IMR-90 (cell line): ENCODE data around the gene MEIS1. TPM values are rescaled to one million over a fixed set of nuclear protein-coding genes. Genes with fewer than 3 reads are reported as not detected.

Source experiments
- BHLHE40 ChIP-seq: fragments of 150-350 bp; IDR thresholded peaks from 2 replicates; pipeline ENCODE4 v1.6.1; 2016; ENCODE audit warnings: mild to moderate bottlenecking, low read depth, low read length
- CHD1 ChIP-seq: IDR thresholded peaks from 2 replicates; pipeline ENCODE4 v1.6.1; 2012; ENCODE audit warnings: low read depth, low read length, improper control_type of control experiment
- MAFK ChIP-seq: IDR thresholded peaks from 2 replicates; pipeline ENCODE4 v1.6.1; 2012; ENCODE audit warnings: low read depth, low read length, improper control_type of control experiment
- MAZ ChIP-seq: IDR thresholded peaks from 2 replicates; pipeline ENCODE4 v1.6.1; 2012; ENCODE audit warnings: low read depth, mild to moderate bottlenecking, low read length, improper control_type of control experiment, moderate library complexity, borderline replicate concordance
- NFE2L2 ChIP-seq: fragments of 150-350 bp; IDR thresholded peaks from 2 replicates; pipeline ENCODE4 v1.6.1; 2016; ENCODE audit warnings: low read depth, mild to moderate bottlenecking, low read length
- RCOR1 ChIP-seq: IDR thresholded peaks from 2 replicates; pipeline ENCODE4 v1.6.1; 2012; ENCODE audit warnings: mild to moderate bottlenecking, low read length, improper control_type of control experiment; ENCODE audit not compliant: insufficient replicate concordance
- RFX5 ChIP-seq: IDR thresholded peaks from 2 replicates; pipeline ENCODE4 v1.8.0; 2012; ENCODE audit warnings: low read depth, mild to moderate bottlenecking, low read length, moderate library complexity
- polyA plus RNA-seq, 3 experiments: library from polyadenylated mRNA; depleted of rRNA; stranded (reverse); fragments of >200 nt; gene quantifications; 2 replicates each; pipeline ENCODE4 v1.2.3, GENCODE V29; 2012; ENCODE audit warnings: low replicate concordance in 1 of 3
- total RNA-seq: library from RNA; depleted of rRNA; stranded (reverse); fragments of >200 nt; gene quantifications from 2 replicates; pipeline ENCODE4 v1.2.3, GENCODE V29; 2012

The MEIS1 gene
- total and polyA plus RNA-seq, 2 of the 4 experiments (the other 2 are of a cell fraction): 54.4 to 157 TPM

DNA sequence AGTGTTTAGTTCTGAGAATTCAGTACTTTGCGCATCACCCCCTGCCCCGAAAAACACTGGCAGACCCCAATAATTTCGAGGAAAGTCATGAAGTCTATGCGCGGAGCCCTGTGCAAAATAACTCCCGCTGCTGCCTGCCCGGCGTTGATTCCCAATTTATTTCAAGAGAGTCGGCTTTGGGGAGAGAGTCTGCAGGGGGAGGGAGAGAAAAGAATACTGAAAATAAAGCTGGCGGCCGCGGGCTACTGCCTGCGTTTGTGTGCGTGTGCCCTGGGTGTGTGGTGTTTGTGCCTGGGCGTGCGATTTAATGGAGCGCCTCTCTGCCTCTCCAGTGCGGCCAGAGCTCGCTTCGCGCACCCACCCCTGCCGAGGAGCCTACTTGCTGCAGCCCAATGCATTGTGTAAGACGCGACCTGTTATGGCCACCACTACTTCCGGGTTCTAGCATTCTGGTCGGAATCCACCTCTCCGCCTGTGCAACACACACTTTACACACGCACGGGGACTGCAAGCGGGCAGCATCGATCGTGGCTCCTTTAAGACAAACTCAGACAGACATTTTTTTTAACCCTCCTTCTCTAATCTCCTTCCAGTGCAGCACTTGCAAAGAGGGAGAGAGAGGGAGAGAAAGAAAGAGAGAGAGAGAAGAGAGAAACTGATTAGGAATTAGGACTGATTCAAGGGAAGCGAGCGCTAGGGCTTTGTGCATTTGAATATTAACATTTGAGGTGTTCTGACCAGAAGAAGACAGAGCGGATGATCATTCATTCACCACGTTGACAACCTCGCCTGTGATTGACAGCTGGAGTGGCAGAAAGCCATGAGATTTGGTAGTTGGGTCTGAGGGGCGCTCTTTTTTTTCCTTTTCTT, at the start of gene MEIS1 (continued):
- no peak for TF ChIP-seq NFE2L2
- TF ChIP-seq MAZ: peak; percentile 93
- no peak for TF ChIP-seq RCOR1
- TF ChIP-seq BHLHE40: peak; percentile 96
- peak; percentile 98 for TF ChIP-seq CHD1
- TF ChIP-seq RFX5: peak; percentile 27; the same call in 1 of the 2 replicates
- TF ChIP-seq MAFK: no peak; the same call in 1 of the 2 replicates
